GM19351 (cell line): Measurements from ENCODE around the gene COASY.

Experiments used
- ATAC-seq: cut with Tn5 transposase; IDR thresholded peaks from one replicate; pipeline ENCODE4 v1.9.1; 2021; ENCODE audit warnings: mild to moderate bottlenecking, moderate library complexity; ENCODE audit not compliant: unreplicated experiment

Gene COASY

DNA sequence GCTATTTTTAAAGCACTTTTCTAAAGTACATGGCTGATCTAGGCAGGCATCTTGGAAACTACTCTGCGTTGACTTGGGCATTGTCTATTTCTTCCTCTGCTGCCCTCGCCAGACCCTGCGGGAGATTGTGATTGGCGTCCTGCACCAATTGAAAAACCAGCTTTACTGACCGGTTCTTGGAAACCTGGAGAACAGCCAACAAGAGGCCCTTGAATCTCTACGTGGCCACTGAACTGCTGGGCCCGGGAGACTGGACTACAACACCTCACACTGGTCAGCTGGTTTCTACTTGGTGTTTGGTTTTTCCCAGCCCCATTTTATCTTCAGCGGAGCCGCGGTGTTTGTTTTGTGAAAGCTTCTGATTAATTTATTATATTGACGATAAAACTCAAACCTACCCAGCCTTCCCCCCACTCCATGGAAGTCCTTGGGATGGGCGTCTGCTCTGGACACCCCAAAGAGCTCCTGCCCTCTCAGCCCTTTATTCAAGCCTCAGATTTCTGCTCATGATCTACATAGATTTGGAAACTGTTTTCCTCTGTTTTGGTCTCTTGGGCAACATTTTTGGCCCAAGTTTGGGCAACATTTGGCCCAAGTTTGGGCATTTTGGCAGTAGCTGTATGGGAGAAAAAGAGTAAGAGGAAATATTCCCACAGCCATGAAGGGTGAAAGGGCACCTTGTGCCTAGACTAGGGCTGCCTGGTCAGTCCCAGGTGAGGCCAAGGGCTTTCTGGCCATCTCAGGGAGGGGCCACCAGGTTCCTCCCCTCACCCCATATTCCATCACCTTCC is 9.7 kb downstream of the COASY start:
- ATAC-seq, result no peak

- no peak for ATAC-seq
Observed at GRCh38 chr17:42573095-42573494, 11.1 kb downstream of the COASY start.

- ATAC-seq, result no peak
Observed at GRCh38 chr17:42574463-42574862, 12.5 kb downstream of the COASY start.

DNA sequence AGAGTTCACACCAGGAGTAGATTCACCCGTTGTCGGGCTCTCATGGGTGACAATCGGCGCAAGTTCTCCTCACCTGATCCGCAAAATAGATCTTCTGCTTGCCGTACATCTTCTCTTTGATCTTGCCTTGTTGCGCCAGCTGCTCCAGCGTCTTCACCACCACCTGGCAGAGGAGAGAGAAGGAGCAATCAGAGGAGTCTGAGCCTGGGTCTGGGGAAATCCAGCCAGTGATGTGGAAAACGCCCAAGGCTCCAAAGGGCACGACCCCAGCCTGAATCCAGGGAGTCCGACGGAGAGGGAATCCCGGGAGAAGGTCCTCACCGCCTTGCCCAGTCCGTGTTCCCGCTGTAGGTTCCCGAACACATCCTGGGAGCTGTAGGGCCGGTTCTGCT is 15.2 kb downstream of the COASY start:
- no peak for ATAC-seq

- peak; percentile 75 for ATAC-seq
Observed at GRCh38 chr17:42577532-42578281, 15.8 kb downstream of the COASY start, which contains the start of gene PSMC3IP. Gene PSMC3IP (minus strand): TSS chr17:42577729. CDS start chr17:42577686, 43 bp downstream.

DNA sequence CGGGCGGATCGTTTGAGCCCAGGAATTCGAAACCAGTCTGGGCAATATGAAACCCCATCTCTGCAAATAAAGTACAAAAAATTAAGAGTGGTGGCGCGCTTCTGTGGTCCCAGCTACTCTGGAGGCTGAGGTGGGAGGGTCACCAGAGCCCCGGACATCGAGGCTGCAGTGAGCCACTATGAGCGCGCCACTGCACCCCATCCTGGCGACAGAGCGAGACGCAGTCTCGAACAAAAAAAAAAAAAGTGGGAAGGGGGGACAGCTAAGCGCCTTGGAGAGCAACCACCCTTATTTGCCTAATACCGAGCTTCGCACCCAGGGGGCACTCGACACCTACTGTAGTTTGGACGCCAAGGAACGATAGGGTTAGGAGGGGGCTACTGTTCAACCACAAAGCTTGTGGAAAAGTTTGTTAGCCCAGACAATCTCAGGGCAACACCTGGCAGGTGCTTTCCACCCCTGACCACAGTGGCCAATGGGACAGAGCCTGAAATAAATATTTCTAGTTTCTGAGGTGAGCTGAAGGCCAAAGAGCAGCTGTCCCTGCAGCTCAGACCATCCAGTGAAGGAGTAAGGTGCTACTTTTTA is 16.4 kb downstream of the COASY start:
- ATAC-seq, result peak; percentile 45

DNA sequence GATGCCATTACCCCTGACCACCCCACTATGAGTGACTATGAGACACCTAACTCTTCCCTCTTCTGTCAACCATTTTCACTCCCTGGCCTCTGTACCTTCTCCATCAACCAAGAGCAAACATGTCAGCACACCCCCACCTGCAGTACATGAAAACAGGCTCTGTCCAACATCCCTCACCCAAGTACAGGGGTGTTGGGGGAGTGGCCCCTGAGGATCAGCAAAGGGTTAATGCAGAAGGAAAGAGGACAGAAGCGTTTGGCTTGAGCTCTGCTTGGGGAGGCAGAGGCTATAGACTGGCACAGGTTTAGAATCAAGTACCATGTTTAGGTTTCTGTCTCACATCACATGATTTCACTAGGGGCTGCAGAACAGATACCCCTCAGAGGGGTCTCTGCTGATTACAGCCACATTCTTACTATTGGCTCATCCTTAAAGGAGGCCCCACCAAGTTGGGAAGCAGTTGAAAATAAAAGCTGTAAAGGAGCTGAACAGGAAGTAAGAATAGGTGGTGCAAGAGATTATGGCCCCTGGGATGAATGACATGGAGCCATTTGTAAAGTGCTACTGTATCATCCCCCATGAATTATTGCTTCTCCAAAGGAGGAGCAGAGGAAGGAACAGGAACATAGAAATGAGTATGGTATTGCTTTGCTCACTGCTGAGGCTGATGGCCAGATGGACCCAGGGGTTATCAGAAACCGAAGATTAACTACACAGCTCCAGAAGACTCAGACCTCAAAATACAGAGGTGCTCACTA is 18.0 kb downstream of the COASY start:
- ATAC-seq, result no peak

GRCh38 chr17:42581744-42582270 is 19.9 kb downstream of the COASY start:
- ATAC-seq, result no peak

- ATAC-seq, result no peak
Observed at GRCh38 chr17:42584880-42585279, 22.9 kb downstream of the COASY start.

DNA sequence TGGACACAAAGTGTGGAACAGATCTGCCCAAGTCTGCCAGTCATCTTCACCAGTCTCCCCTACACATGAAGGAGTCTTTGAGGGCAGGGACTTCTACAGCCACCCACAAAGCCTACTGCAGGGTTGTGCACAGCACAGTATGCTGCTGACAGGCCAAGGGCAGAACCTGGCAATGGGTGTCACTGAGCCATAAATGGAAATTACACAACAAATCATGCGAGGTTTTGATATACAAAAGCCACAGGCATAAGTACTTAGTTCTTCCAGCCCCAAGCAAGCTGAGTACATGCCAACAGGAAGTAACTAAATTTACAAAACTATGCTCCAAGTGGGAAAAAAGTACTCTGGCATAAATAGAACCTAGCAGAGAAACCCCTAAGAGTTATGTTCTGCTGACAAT is 23.4 kb downstream of the COASY start:
- no peak for ATAC-seq

DNA sequence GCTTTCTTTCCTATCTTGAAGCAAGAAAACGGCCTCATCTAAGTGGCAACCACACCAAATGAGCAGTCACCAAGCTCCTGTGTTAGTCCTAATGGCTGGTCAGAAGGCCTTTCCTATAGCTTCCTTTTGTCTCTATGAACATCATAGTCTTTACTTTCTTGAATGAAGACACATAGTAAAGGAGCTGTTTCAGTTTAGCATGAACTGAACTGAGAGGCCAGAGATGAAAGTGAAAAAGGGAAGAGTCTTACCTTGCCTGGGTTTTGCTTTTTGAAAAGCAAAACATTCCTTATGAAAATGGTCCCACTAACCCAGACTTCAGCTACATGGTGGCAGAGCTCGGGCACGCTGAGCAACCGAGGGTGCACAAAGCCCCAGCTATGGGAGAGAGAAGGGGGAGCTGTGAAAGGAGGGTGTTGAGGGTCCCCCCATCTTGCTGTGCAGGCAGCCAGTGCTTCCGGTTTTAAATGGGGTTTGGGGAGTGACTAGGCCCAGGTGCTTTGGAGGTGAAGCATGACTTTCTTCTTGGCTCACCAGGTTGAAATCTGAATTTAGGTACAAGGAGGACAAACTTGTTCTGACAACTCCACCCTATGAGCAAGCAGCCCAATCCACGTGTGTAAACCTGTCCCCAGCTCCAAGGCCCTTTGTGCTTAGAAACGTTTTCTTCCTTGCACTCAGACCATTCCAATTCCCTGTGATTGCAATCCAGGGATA is 24.7 kb downstream of the COASY start:
- ATAC-seq, result no peak

DNA sequence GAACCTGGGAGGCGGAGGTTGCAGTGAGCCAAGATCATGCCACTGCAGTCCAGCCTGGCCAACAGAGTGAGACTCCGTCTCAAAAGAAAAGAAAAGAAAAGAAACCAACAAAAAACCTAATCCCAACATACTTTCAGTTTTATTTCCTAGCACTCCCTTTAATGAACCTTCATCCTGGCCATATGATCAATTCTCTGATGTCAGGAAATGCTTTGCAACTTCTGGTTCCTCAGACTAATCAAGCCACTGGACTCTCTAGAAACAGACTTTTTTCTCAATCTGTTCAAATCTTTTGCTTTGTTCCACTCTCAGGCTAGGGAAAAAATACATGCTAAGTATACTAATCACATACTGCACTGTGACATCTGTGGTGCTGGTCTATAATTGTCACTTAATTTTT is 28.9 kb downstream of the COASY start:
- no peak for ATAC-seq

GRCh38 chr17:42591411-42591810 is 29.5 kb downstream of the COASY start:
- ATAC-seq, result no peak

- no peak for ATAC-seq
Observed at GRCh38 chr17:42596386-42596785, 34.4 kb downstream of the COASY start.

- ATAC-seq, result no peak
Observed at GRCh38 chr17:42598905-42599304, 37.0 kb downstream of the COASY start.

GRCh38 chr17:42603318-42603717 is 41.4 kb downstream of the COASY start:
- ATAC-seq, result no peak

DNA sequence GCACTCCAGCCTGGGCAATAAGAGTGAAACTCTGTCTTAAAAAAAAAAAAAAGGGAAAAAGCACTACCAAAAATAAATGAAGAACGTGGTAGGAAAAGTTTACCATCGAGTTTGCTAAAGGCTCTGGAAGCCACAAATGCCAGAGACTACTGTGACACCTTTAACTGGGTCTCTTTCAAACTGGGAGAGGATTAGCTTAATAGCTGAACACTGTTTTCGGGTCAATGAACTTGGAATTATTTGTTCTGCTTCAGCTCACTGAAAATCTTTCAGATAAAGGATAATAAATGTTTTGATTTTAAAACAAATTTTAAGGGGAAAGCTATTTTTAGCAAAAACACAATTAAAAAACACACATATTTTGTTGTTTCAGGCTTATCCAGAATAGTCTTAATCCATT is 45.8 kb downstream of the COASY start:
- no peak for ATAC-seq

- ATAC-seq, result peak; percentile 21
Observed at GRCh38 chr17:42608305-42609181, 46.6 kb downstream of the COASY start.

DNA sequence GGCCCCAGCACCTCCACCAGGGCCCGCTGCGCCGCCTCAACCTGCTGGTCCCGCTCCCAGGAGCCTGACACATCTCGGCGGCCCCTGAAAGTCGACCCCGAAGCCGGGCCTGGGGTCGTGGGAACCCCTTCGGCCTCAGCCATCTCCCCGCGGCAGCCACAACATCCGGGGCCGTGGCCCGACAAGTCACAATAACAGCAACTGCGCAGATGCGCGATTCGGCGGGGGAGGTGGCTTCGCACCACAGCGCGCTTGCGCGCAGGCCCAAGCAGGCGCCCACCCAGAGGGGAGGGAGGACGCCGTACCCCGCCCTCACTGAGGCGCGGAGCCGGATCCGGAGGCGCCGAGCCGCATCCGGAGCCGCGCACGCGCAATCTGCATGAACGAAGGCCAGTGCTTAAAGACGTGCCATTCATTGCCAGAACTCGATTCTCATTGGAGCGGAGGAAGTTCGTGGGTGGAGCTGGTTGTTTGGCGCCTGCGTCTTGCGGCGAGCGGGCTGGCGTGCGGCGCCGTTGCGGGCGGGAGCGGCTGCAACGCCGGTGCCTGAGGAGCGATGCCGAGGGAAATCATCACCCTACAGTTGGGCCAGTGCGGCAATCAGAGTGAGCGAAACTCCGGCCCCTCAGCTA is 47.4 kb downstream of the COASY start, which contains the start of the genes RETREG3 and TUBG1:
Gene RETREG3, minus strand, starts transcription at position 193 of the 632 bp plus-strand sequence. Its CDS starts 50 bp downstream, at position 143.
Gene TUBG1, plus strand, starts transcription at position 502 of the 632 bp plus-strand sequence. Its CDS starts 55 bp downstream, at position 557.
- ATAC-seq, result peak; percentile 91
